Neuronal stem cell (in vitro differentiated cells): ENCODE measurements around the gene TPSD1.
A peak's percentile ranks its signal among the peaks of the same experiment; 100 is the strongest.

Experiments used
- DNase-seq: peaks from one replicate; pipeline ENCODE4 v3.0.0-alpha.2; 2013; ENCODE audit warnings: low spot score
- H2AFZ ChIP-seq: one replicate; pipeline ENCODE4 v1.6.1; 2013; ENCODE audit warnings: mild to moderate bottlenecking, low read length, inconsistent platforms
- H2AK5ac ChIP-seq: 2 replicates; pipeline ENCODE4 v1.6.1; 2013; ENCODE audit warnings: low read depth, mild to moderate bottlenecking, inconsistent platforms, low read length, moderate library complexity, mixed read lengths
- H2BK120ac ChIP-seq: 2 replicates; pipeline ENCODE4 v1.6.1; 2013; ENCODE audit warnings: low read depth, mild to moderate bottlenecking, inconsistent platforms, low read length, moderate library complexity, mixed read lengths
- H2BK12ac ChIP-seq: one replicate; pipeline ENCODE4 v1.6.1; 2013; ENCODE audit warnings: low read length, inconsistent platforms
- H2BK15ac ChIP-seq: 2 replicates; pipeline ENCODE4 v1.6.1; 2013; ENCODE audit warnings: mild to moderate bottlenecking, low read length, inconsistent platforms, mixed read lengths
- H2BK5ac ChIP-seq: one replicate; pipeline ENCODE4 v1.6.1; 2013; ENCODE audit warnings: inconsistent platforms, mild to moderate bottlenecking, low read length, moderate library complexity
- H3K14ac ChIP-seq: one replicate; pipeline ENCODE4 v1.6.1; 2013; ENCODE audit warnings: low read length, inconsistent platforms
- H3K18ac ChIP-seq: 2 replicates; pipeline ENCODE4 v1.6.1; 2013; ENCODE audit warnings: low read length, inconsistent platforms
- H3K23ac ChIP-seq: 2 replicates; pipeline ENCODE4 v1.6.1; 2013; ENCODE audit warnings: low read depth, mild to moderate bottlenecking, mixed read lengths, low read length, inconsistent platforms; ENCODE audit not compliant: poor library complexity
- H3K27ac ChIP-seq: replicated peaks from 3 replicates; pipeline ENCODE4 v1.5.1; 2013; ENCODE audit warnings: low read length, inconsistent platforms
- H3K27me3 ChIP-seq, 3 experiments: 2 replicates each; pipeline ENCODE4 v1.6.1; 2013; ENCODE audit warnings: low read length in 3 of 3, mild to moderate bottlenecking in 2 of 3, inconsistent platforms in 1 of 3, low read depth in 1 of 3, mixed read lengths in 1 of 3, moderate library complexity in 1 of 3; ENCODE audit not compliant: control insufficient read depth in 3 of 3, insufficient read depth in 3 of 3
- H3K36me3 ChIP-seq, 2 donors: replicated peaks in 1 of 2; 2 replicates each; pipeline ENCODE4 v1.6.1; 2013; ENCODE audit warnings: low read length in 2 of 2; ENCODE audit not compliant: control insufficient read depth in 2 of 2, insufficient read depth in 2 of 2
- H3K4ac ChIP-seq: 2 replicates; pipeline ENCODE4 v1.6.1; 2013; ENCODE audit warnings: inconsistent platforms, mild to moderate bottlenecking, low read length, moderate library complexity
- H3K4me1 ChIP-seq, 2 donors: 1 replicate in 1 of 2; 2 replicates in 1 of 2; pipeline ENCODE4 v1.6.1; 2013; ENCODE audit warnings: low read length in 2 of 2, low read depth in 1 of 2; ENCODE audit not compliant: control insufficient read depth in 2 of 2, insufficient read depth in 1 of 2
- H3K4me2 ChIP-seq: one replicate; pipeline ENCODE4 v1.6.1; 2013; ENCODE audit warnings: mild to moderate bottlenecking, low read length, inconsistent platforms; ENCODE audit not compliant: insufficient read depth, poor library complexity, severe bottlenecking
- H3K4me3 ChIP-seq, 2 donors: 2 replicates each; pipeline ENCODE4 v1.5.1; 2013; ENCODE audit warnings: low read length in 2 of 2, mild to moderate bottlenecking in 2 of 2, inconsistent platforms in 1 of 2, moderate library complexity in 1 of 2
- H3K79me1 ChIP-seq: one replicate; pipeline ENCODE4 v1.6.1; 2013; ENCODE audit warnings: low read depth, mild to moderate bottlenecking, inconsistent platforms, low read length, moderate library complexity
- H3K9ac ChIP-seq: one replicate; pipeline ENCODE4 v1.6.1; 2013; ENCODE audit warnings: mild to moderate bottlenecking, low read depth, low read length, inconsistent platforms; ENCODE audit not compliant: poor library complexity
- H3K9me3 ChIP-seq, 2 donors: replicated peaks in 1 of 2; 2 replicates each; pipeline versions ENCODE3 to v1.6.1; 2013; ENCODE audit warnings: low read length in 2 of 2, mild to moderate bottlenecking in 2 of 2, inconsistent platforms in 1 of 2, low read depth in 1 of 2, mixed read lengths in 1 of 2, moderate library complexity in 1 of 2; ENCODE audit not compliant: control insufficient read depth in 2 of 2, insufficient read depth in 1 of 2
- H4K8ac ChIP-seq: one replicate; pipeline ENCODE4 v1.6.1; 2013; ENCODE audit warnings: low read depth, mild to moderate bottlenecking, inconsistent platforms, low read length, moderate library complexity
- H4K91ac ChIP-seq: one replicate; pipeline ENCODE4 v1.6.1; 2013; ENCODE audit warnings: low read length, low read depth, mild to moderate bottlenecking, inconsistent platforms; ENCODE audit not compliant: poor library complexity
- WGBS, 2 donors: extraction: QIAGEN DNeasy Blood & Tissue Kit; methylation state at CpG; one replicate each; pipeline ENCODE4 v1.1.7; 2013; ENCODE audit warnings: missing lambda C conversion rate in 2 of 2, mixed read lengths in 1 of 2; ENCODE audit not compliant: insufficient read length in 2 of 2, insufficient replicate concordance in 1 of 2; ENCODE audit errors: extremely low coverage in 2 of 2; 5-methylcytosine and 5-hydroxymethylcytosine counted together

The TPSD1 gene

GRCh38 chr16:1258906-1259759 is 3.3 kb downstream of the TPSD1 start:
- Histone ChIP-seq H3K23ac (peak overlapping the region; percentile 73), H2BK12ac (peak overlapping the region; percentile 22), H3K4ac (no peak overlapping the region), H4K8ac (no peak overlapping the region), H3K18ac (peak overlapping the region; percentile 38), H3K9ac (peak overlapping the region; percentile 44), H3K36me3 (no peaks in the 10 kb centered on the region), H3K79me1 (peaks cover 4% of the 10 kb centered on the region), H2BK120ac (no peak overlapping the region), H3K27me3 (peaks cover 11 to 58% (median 38%) of the 10 kb centered on the region in 3 experiments), H2AK5ac (peak overlapping the region; percentile 46), H3K4me1 (peaks cover 0 to 2% of the 10 kb centered on the region in 2 donors), H3K4me2 (peak overlapping the region; percentile 31), H2BK15ac (peak overlapping the region; percentile 85), H2BK5ac (peak overlapping the region; percentile 66), H3K27ac (no peak overlapping the region), H2AFZ (peak overlapping the region; percentile 45), H3K9me3 (no peaks in the 10 kb centered on the region), H3K14ac (peak overlapping the region; percentile 97), H3K4me3 (no peak overlapping the region), H4K91ac (peak overlapping the region; percentile 72)
- no CpG with 5 or more reads among the region's 42 CpGs for WGBS, 2 donors
- DNase-seq = no peak

- no peak overlapping the region for H3K27ac ChIP-seq
- H2BK15ac ChIP-seq = peak overlapping the region; percentile 85
- H3K23ac ChIP-seq = peak overlapping the region; percentile 80
- no peak overlapping the region for H3K4ac ChIP-seq
- no peak overlapping the region for H3K4me3 ChIP-seq
- H3K14ac ChIP-seq = peak overlapping the region; percentile 82
- H4K8ac ChIP-seq = no peak overlapping the region
- peak overlapping the region; percentile 13 for H2BK5ac ChIP-seq
- no peak overlapping the region for H2BK12ac ChIP-seq
- peaks cover 0 to 5% of the 10 kb centered on the region in 2 donors for H3K9me3 ChIP-seq
- peaks cover 0 to 2% of the 10 kb centered on the region in 2 donors for H3K4me1 ChIP-seq
- no CpG with 5 or more reads among the region's 11 CpGs for WGBS, 2 donors
- peaks cover 11 to 58% (median 38%) of the 10 kb centered on the region in 3 experiments for H3K27me3 ChIP-seq
- peak overlapping the region; percentile 92 for H2AK5ac ChIP-seq
- H3K9ac ChIP-seq = peak overlapping the region; percentile 44
- H3K79me1 ChIP-seq = peaks cover 4% of the 10 kb centered on the region
- H4K91ac ChIP-seq = no peak overlapping the region
- DNase-seq = no peak
- H3K4me2 ChIP-seq = no peak overlapping the region
- no peak overlapping the region for H2BK120ac ChIP-seq
- no peaks in the 10 kb centered on the region for H3K36me3 ChIP-seq
- no peak overlapping the region for H3K18ac ChIP-seq
- no peak overlapping the region for H2AFZ ChIP-seq
These were observed 3.8 kb downstream of the TPSD1 start for GRCh38 chr16:1259760-1260068.

GRCh38 chr16:1260101-1260680 is 4.3 kb downstream of the TPSD1 start:
- Histone ChIP-seq H2AK5ac (peak overlapping the region; percentile 92), H3K79me1 (peaks cover 4% of the 10 kb centered on the region), H2BK5ac (peak overlapping the region; percentile 13), H3K4me1 (peaks cover 0 to 2% of the 10 kb centered on the region in 2 donors), H2BK120ac (no peak overlapping the region), H4K91ac (no peak overlapping the region), H3K4ac (no peak overlapping the region), H2BK15ac (peak overlapping the region; percentile 37), H2BK12ac (peak overlapping the region; percentile 58), H3K36me3 (no peaks in the 10 kb centered on the region), H3K9ac (no peak overlapping the region), H3K4me2 (no peak overlapping the region), H3K18ac (peak overlapping the region; percentile 13), H3K9me3 (peaks cover 0 to 9% of the 10 kb centered on the region in 2 donors), H3K27me3 (peaks cover 11 to 58% (median 38%) of the 10 kb centered on the region in 3 experiments), H3K23ac (peak overlapping the region; percentile 80), H3K14ac (peak overlapping the region; percentile 82), H2AFZ (no peak overlapping the region), H3K27ac (no peak overlapping the region), H4K8ac (no peak overlapping the region), H3K4me3 (no peak overlapping the region)
- no CpG with 5 or more reads among the region's 36 CpGs for WGBS, 2 donors
- DNase-seq = no peak
